Esophagus muscularis mucosa (tissue), 4 donors: ENCODE measurements around the gene GFOD1. TPM values are rescaled to one million over a fixed set of nuclear protein-coding genes. Genes with fewer than 3 reads are reported as not detected.

Experiments used
- DNase-seq: peaks from one replicate; pipeline ENCODE4 v3.0.0-alpha.2; 2017; ENCODE audit errors: extremely low spot score
- H3K27ac ChIP-seq, 4 donors: fragments of 200-600 bp; sonication (generic); replicated peaks in 1 of 4; 1 replicate in 3 of 4; 2 replicates in 1 of 4; pipeline ENCODE4 v1.5.1; 2016 to 2019; ENCODE audit warnings: mild to moderate bottlenecking in 1 of 4
- H3K27me3 ChIP-seq, 4 donors: fragments of 200-600 bp; sonication (generic); one replicate each; pipeline versions ENCODE4 v1.5.1 to v1.6.0; 2016 to 2019
- H3K36me3 ChIP-seq, 4 donors: fragments of 200-600 bp; sonication (generic); one replicate each; pipeline ENCODE4 v1.5.1; 2016 to 2019
- H3K4me1 ChIP-seq, 4 donors: fragments of 200-600 bp; sonication (generic); one replicate each; pipeline ENCODE4 v1.5.1; 2016 to 2019
- H3K4me3 ChIP-seq, 4 donors: fragments of 200-600 bp; sonication (generic); 1 replicate in 2 of 4; 2 replicates in 2 of 4; pipeline ENCODE4 v1.5.1; 2016 to 2019; ENCODE audit warnings: mild to moderate bottlenecking in 4 of 4, moderate library complexity in 1 of 4
- H3K9me3 ChIP-seq, 4 donors: fragments of 200-600 bp; sonication (generic); 1 replicate in 3 of 4; 2 replicates in 1 of 4; pipeline ENCODE4 v1.5.1; 2016 to 2019
- EP300 ChIP-seq: sonication (generic); formaldehyde crosslinking; IDR thresholded peaks from one replicate; pipeline ENCODE4 v1.6.1; 2017; ENCODE audit warnings: antibody characterized with exemption
- POLR2A ChIP-seq: fragments of 450-650 bp; IDR thresholded peaks from one replicate; pipeline ENCODE4 v1.6.1; 2017; ENCODE audit warnings: antibody characterized with exemption, moderate library complexity, mild to moderate bottlenecking, low read depth
- POLR2AphosphoS5 ChIP-seq, 2 donors: sonication (generic); formaldehyde crosslinking; IDR thresholded peaks; one replicate each; pipeline ENCODE4 v1.6.1; 2017; ENCODE audit warnings: antibody characterized with exemption in 2 of 2
- WGBS: methylation state at CpG from one replicate; pipeline ENCODE4 v1.1.5; 2018; 5-methylcytosine and 5-hydroxymethylcytosine counted together
- intact Hi-C: fragments of 100-400 bp; cut with DNase I; formaldehyde crosslinking; loops from one replicate; pipeline ENCODE4 v1.15.1; 2023
- total RNA-seq, 4 donors: library from RNA; depleted of rRNA; stranded (reverse); fragments of >200 nt; gene quantifications; one replicate each; pipeline versions ENCODE4 v1.1.0 to v1.2.1, GENCODE V29; 2016
- TF ChIP-seq, protein P1 (sequence below), 3 experiments: fragments of 200-600 bp in 2 of 3; fragments of 450-650 bp in 1 of 3; sonication (generic) in 2 of 3; IDR thresholded peaks; one replicate each; pipeline ENCODE4 v1.5.1; 2017 to 2019; ENCODE audit warnings: antibody characterized with exemption in 3 of 3, mild to moderate bottlenecking in 2 of 3, moderate library complexity in 1 of 3

GFOD1 gene
- total RNA-seq, 4 donors from 2014 or later: 21.7 to 34.5 (median 25.8) TPM

DNA sequence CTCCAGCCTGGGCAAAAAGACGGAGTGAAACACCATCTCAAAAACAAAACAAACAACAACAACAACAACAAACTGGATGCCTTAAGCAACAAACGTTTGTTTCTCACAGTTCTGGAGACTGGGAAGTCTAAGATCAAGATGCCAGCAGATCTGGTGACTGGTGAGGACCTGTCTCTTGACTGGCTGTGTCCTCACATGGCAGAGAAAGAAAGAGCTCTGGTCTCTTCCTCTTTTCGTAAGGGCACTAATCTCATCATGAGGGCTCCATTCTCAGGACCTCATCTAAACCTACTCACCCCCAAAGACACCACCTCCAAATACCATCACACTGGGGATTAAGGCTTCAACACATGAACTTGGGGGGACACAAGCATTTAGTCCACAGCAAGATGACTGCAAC, 13.5 kb upstream of the GFOD1 start:
- intact Hi-C loops: no loop called here

DNA sequence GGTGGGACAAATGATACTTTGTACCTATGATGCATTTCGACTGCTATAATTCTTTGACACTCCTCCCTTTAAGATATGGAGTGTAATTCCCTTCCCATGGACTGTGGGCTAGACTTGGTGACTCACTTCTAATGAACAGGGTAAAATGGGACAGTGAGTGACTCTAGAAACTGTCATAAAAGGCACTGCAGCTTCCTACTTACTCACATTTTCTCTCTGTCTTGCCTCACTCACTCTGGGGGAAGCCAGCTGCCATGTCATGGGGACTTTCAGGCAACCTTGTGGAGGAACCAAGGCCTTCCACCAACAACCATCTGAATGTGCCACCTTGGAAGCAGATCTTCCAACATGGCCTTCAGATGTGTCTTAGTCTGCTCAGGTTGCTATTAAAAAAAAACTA, 12.9 kb upstream of the GFOD1 start:
- Histone ChIP-seq H3K27me3 (no peaks in the 10 kb centered on the region), H3K36me3 (no peaks in the 10 kb centered on the region), H3K9me3 (no peaks in the 10 kb centered on the region), H3K4me3 (no peak overlapping the region), H3K4me1 (peaks cover 0 to 3% (median 0%) of the 10 kb centered on the region in 4 donors), H3K27ac (no peak overlapping the region)
- 94% methylated on average over 1 of the region's 1 CpG for WGBS
- DNase-seq: no peak
- intact Hi-C loops: no loop called here
- TF ChIP-seq, protein P1, sequence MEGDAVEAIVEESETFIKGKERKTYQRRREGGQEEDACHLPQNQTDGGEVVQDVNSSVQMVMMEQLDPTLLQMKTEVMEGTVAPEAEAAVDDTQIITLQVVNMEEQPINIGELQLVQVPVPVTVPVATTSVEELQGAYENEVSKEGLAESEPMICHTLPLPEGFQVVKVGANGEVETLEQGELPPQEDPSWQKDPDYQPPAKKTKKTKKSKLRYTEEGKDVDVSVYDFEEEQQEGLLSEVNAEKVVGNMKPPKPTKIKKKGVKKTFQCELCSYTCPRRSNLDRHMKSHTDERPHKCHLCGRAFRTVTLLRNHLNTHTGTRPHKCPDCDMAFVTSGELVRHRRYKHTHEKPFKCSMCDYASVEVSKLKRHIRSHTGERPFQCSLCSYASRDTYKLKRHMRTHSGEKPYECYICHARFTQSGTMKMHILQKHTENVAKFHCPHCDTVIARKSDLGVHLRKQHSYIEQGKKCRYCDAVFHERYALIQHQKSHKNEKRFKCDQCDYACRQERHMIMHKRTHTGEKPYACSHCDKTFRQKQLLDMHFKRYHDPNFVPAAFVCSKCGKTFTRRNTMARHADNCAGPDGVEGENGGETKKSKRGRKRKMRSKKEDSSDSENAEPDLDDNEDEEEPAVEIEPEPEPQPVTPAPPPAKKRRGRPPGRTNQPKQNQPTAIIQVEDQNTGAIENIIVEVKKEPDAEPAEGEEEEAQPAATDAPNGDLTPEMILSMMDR (IDR thresholded peaks at IDR 0.05): no peak
- TF ChIP-seq EP300 (no peak), POLR2AphosphoS5 (IDR thresholded peaks at IDR 0.05) (no peak), POLR2A (no peak)

More for the DNA sequence above, 13.5 kb upstream of the GFOD1 start:
- H3K9me3 ChIP-seq: no peaks in the 10 kb centered on the region
- 85% methylated on average over 3 of the region's 3 CpGs for WGBS
- no peaks in the 10 kb centered on the region for H3K27me3 ChIP-seq
- no peak overlapping the region for H3K27ac ChIP-seq
- TF ChIP-seq, protein P1 (IDR thresholded peaks at IDR 0.05): no peak
- TF ChIP-seq POLR2AphosphoS5 (IDR thresholded peaks at IDR 0.05) (no peak), POLR2A (no peak), EP300 (no peak)
- H3K4me3 ChIP-seq: no peak overlapping the region
- no peak for DNase-seq
- H3K4me1 ChIP-seq: no peaks in the 10 kb centered on the region
- no peaks in the 10 kb centered on the region for H3K36me3 ChIP-seq

DNA sequence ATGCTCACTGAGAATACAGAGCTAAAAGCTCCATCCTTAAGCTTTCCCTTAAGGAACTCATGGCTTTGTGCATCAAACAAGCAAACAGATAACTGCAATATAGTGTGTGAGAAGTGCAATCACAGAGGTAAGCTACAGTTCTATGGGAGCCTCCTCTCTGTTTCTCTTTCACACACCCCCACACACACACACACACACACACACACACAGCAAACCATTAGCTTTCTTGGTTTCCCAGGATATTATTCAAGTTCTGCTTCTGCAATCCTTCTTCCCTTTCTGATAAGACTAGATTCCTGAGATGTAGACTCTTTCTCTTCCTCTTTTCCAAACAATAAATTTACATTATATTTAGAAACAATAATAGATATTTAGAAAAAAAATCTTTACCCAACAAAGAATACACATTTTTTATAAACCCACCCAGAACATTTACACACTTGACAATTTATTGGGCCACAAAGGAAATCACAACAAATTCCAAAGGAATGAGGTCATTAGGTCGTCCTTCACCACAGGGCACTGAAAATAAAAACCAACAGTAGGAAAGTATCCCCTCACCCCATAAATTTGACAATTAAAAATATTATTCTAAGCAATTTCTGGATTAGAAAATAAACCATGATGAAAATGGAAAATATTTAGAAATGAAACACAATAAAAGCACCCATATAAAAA, 9.3 kb upstream of the GFOD1 start:
- Histone ChIP-seq H3K9me3 (no peaks in the 10 kb centered on the region), H3K36me3 (no peaks in the 10 kb centered on the region), H3K27ac (no peak overlapping the region), H3K4me1 (peaks cover 0 to 6% (median 0%) of the 10 kb centered on the region in 4 donors), H3K27me3 (no peaks in the 10 kb centered on the region), H3K4me3 (no peak overlapping the region)
- DNase-seq: no peak
- WGBS: 49% methylated on average over 1 of the region's 1 CpG
- TF ChIP-seq EP300 (no peak), POLR2A (no peak), POLR2AphosphoS5 (IDR thresholded peaks at IDR 0.05) (no peak)
- TF ChIP-seq, protein P1 (IDR thresholded peaks at IDR 0.05): no peak
- intact Hi-C loops: no loop called here

DNA sequence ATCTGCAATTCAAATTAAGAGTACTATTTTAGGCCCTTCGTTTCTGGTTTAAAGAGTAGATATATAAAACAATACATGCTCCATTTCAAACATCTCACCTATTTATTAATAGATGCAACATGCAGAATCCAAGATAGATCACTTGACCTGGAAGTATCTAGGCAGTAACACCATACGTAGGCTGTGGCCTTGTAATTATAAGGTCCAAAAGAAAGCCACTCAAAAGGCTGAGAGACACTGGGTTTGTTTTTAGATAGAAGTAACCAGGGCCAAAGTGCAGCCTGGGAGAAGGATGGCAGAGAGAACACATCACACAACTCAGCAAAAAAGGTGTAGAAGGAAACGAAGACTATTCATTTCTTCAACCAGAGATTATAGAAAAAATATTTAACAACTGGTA, 8.4 kb upstream of the GFOD1 start:
- Histone ChIP-seq H3K4me3 (no peak overlapping the region), H3K9me3 (no peaks in the 10 kb centered on the region), H3K27ac (no peak overlapping the region), H3K36me3 (no peaks in the 10 kb centered on the region), H3K4me1 (peaks cover 0 to 6% (median 0%) of the 10 kb centered on the region in 4 donors), H3K27me3 (no peaks in the 10 kb centered on the region)
- intact Hi-C loops: no loop called here
- WGBS: 76% methylated on average over 3 of the region's 3 CpGs
- DNase-seq: no peak
- TF ChIP-seq, protein P1 (IDR thresholded peaks at IDR 0.05): no peak
- TF ChIP-seq EP300 (no peak), POLR2AphosphoS5 (IDR thresholded peaks at IDR 0.05) (no peak), POLR2A (no peak)
